ENCODE results near the gene FMN1.

- TF ChIP-seq POLR2A (IDR thresholded peaks at IDR 0.05; ENCODE audit: low read depth, low read length): no peak
- no peak for TF ChIP-seq POLR2AphosphoS5 (IDR thresholded peaks at IDR 0.05; ENCODE audit: low read depth, low read length)
- no peak for TF ChIP-seq TAF1 (IDR thresholded peaks at IDR 0.05; ENCODE audit: borderline replicate concordance, low read depth, low read length)
Observed at GRCh38 chr15:32792436-32792835, 402.1 kb downstream of the FMN1 start.

Data from GM12892 (cell line).